ENCODE results near the gene USH2A.

The USH2A gene

DNA sequence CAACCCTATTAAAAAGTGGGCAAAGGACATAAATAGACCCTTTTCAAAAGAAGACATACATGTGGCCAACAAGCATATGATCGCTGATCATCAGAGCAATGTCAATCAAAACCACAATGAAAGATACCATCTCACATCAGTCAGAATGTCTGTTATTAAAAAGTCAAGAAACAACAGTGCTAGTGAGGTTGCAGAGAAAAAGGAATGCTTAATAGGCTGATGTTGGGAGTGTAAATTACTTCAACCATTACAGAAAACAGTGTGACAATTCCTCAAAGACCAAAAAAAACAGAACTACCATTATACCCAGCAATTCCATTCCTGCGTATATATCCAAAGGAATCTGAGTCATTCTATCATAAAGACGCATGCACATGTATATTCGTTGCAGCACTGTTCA, 13.2 kb downstream of the USH2A start:
- TF ChIP-seq, protein P1, sequence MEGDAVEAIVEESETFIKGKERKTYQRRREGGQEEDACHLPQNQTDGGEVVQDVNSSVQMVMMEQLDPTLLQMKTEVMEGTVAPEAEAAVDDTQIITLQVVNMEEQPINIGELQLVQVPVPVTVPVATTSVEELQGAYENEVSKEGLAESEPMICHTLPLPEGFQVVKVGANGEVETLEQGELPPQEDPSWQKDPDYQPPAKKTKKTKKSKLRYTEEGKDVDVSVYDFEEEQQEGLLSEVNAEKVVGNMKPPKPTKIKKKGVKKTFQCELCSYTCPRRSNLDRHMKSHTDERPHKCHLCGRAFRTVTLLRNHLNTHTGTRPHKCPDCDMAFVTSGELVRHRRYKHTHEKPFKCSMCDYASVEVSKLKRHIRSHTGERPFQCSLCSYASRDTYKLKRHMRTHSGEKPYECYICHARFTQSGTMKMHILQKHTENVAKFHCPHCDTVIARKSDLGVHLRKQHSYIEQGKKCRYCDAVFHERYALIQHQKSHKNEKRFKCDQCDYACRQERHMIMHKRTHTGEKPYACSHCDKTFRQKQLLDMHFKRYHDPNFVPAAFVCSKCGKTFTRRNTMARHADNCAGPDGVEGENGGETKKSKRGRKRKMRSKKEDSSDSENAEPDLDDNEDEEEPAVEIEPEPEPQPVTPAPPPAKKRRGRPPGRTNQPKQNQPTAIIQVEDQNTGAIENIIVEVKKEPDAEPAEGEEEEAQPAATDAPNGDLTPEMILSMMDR (conservative IDR thresholded peaks at IDR 0.05; ENCODE audit: low read depth, low read length) = no peak

DNA sequence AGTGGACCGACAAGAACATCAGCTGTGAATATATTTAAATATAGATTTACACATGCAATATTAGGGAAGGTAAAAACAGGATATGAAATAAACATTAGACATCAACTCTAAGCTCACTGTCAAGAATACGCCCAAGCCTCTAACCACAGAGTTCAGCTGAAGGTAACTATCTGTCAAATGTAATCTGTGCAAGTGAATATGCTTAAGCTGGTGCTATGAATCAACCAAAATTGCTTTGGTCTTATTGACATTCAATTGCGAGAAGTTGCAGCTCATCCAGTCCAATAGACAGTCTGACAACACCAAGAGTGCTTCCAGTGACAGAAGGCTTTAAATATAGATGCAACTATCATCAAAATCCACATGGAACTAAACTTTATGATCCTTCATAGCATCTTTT, 32.3 kb downstream of the USH2A start:
- peak; percentile 10 for DNase-seq (ENCODE audit: low read depth)
- TF ChIP-seq, protein P1 (conservative IDR thresholded peaks at IDR 0.05; ENCODE audit: low read depth, low read length) = no peak
- H3K4me3 ChIP-seq (ENCODE audit: low read length) = no peak overlapping the region

More for the DNA sequence above, 13.2 kb downstream of the USH2A start:
- no peak for DNase-seq (ENCODE audit: low read depth)
- no peak overlapping the region for H3K4me3 ChIP-seq (ENCODE audit: low read length)

DNA sequence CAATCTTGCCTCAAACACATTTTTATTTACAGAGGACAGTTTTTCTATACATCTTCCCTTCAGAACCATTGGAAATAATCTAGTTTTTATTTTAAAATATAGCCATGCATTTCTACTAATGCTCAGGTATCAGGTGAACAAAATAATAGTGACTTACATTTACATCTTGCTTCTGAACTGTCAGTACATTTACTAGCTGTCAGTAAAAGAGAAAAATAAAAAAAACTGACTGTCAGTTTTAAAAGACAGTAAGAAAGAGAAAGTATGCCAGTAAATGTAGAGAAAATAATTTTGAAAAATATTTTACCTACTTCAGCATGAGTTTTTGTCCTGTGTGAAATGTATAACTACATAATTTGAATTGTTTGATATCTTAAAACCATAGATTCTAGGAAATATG, 33.5 kb downstream of the USH2A start:
- DNase-seq (ENCODE audit: low read depth) = no peak
- H3K4me3 ChIP-seq (ENCODE audit: low read length) = no peak overlapping the region
- TF ChIP-seq, protein P1 (conservative IDR thresholded peaks at IDR 0.05; ENCODE audit: low read depth, low read length) = no peak

DNA sequence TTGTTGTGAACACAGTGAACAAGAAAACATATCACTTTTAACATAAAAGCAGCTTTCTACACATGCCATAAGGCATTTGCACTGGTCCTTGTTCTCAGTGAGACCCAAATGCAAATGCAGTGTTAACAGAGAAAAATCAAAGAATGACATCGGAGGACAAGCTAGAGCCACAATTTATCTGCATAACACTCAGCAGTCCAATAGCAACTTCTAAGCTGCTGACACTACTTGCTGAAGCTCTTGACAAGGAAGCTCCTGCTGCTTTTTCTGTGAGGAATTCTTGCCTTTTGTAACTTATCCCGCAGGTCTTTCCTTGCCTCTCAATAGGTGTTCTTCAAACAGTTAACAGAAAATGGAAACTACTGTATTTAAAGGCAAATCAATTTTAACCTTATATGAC, 34.7 kb downstream of the USH2A start:
- TF ChIP-seq, protein P1 (conservative IDR thresholded peaks at IDR 0.05; ENCODE audit: low read depth, low read length) = no peak
- no peak overlapping the region for H3K4me3 ChIP-seq (ENCODE audit: low read length)
- no peak for DNase-seq (ENCODE audit: low read depth)

DNA sequence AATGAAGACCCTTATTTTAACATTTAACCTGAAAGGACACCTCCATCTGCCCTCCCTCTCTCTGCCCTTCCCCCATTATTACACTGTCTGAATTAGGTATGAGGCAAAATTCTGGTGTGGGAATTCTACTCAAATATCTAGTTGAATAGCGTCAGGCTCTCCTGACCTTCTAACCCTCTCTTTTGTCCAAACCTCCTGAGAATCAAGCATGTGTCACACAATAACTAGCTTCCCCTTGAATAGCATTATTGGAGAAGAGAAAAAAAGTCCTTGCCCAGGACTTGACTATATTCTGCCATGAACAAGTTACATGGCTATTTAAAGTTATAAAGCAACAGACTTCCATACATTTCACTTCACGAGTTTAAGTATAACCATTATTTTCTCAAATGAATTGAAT, 35.5 kb downstream of the USH2A start:
- TF ChIP-seq, protein P1 (conservative IDR thresholded peaks at IDR 0.05; ENCODE audit: low read depth, low read length) = no peak
- DNase-seq (ENCODE audit: low read depth) = no peak

DNA sequence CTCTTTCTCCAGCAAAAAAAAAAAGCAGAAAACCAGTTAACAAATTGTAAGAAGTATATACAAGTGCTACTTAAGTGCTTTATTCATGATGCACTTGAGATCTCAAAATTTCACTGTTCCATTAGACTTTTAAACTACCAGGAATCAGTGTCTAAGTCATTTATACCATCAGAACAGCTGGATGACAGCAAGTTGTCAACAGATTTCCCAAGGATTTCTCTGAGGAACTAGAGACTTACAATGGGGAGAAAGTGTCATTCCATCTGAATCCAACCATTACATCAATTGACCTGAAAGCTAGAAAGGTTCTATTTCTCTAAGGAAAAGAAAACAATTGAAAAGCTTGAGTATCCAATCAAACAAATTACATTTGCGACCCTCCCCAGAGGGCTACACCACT, 43.8 kb downstream of the USH2A start:
- TF ChIP-seq, protein P1 (conservative IDR thresholded peaks at IDR 0.05; ENCODE audit: low read depth, low read length) = no peak
- no peak for DNase-seq (ENCODE audit: low read depth)
- no peak overlapping the region for H3K4me3 ChIP-seq (ENCODE audit: low read length)

More for the DNA sequence above, 35.5 kb downstream of the USH2A start:
- H3K4me3 ChIP-seq (ENCODE audit: low read length) = no peak overlapping the region

DNA sequence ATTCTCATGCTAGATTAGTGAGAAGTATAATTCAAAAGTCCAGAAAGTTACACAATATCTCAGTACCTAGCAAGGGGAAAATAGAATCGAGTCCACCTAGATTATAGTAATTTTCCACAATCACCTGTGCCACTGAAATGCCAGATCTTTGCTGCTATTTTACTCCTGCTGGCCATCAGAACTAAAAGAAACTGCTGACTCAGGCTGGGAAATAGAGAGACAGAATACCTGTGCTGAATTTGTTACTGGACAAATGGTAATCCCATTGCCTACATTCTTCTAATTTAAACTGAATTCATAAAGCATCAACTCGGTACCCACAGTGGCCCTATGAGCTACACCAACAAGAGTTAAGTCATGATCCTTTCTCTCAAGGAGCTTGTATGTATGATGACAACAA, 55.0 kb downstream of the USH2A start:
- H3K4me3 ChIP-seq (ENCODE audit: low read length) = no peak overlapping the region
- TF ChIP-seq, protein P1 (conservative IDR thresholded peaks at IDR 0.05; ENCODE audit: low read depth, low read length) = no peak
- no peak for DNase-seq (ENCODE audit: low read depth)
